ENCODE measurements around the gene LIPC.

LIPC gene

DNA sequence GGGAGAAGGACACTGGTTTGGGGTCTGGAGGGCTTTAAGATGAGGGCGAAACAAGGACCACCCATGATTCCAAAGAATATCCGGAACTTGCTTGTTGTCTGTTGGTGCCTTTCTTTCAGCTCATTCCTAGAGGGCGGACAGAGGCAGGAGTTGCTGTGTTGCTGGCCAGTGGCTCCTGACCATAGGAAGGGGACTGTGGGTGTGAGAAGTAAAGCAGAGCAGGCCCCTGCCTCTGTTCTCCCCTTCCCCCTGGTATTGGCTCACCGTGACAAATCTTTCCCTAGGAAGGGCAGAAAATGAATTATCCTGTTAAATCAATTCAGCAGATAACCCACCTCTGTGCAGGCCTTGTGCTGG lies 89.1 kb downstream of the LIPC start:
- TF ChIP-seq, protein P1, sequence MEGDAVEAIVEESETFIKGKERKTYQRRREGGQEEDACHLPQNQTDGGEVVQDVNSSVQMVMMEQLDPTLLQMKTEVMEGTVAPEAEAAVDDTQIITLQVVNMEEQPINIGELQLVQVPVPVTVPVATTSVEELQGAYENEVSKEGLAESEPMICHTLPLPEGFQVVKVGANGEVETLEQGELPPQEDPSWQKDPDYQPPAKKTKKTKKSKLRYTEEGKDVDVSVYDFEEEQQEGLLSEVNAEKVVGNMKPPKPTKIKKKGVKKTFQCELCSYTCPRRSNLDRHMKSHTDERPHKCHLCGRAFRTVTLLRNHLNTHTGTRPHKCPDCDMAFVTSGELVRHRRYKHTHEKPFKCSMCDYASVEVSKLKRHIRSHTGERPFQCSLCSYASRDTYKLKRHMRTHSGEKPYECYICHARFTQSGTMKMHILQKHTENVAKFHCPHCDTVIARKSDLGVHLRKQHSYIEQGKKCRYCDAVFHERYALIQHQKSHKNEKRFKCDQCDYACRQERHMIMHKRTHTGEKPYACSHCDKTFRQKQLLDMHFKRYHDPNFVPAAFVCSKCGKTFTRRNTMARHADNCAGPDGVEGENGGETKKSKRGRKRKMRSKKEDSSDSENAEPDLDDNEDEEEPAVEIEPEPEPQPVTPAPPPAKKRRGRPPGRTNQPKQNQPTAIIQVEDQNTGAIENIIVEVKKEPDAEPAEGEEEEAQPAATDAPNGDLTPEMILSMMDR (conservative IDR thresholded peaks at IDR 0.05; ENCODE audit: low read depth, low read length): no peak
- Histone ChIP-seq H3K9ac (no peak overlapping the region), H3K79me2 (ENCODE audit: insufficient read depth, low read depth) (no peaks in the 10 kb centered on the region), H3K36me3 (ENCODE audit: insufficient read depth) (no peaks in the 10 kb centered on the region), H4K20me1 (ENCODE audit: insufficient read depth) (no peaks in the 10 kb centered on the region), H3K4me2 (no peak overlapping the region), H3K4me1 (ENCODE audit: low read depth, poor library complexity, severe bottlenecking) (peaks cover 32% of the 10 kb centered on the region), H3K27me3 (ENCODE audit: insufficient read depth, low read depth) (no peaks in the 10 kb centered on the region), H2AFZ (ENCODE audit: low read depth) (no peak overlapping the region), H3K27ac (no peak overlapping the region), H3K4me3 (IDR thresholded peaks at IDR 0.05; ENCODE audit: insufficient read depth, low read depth, low read length) (no peak overlapping the region)

GRCh38 chr15:58521293-58521991 lies 89.7 kb downstream of the LIPC start:
- no peaks in the 10 kb centered on the region for H4K20me1 ChIP-seq (ENCODE audit: insufficient read depth)
- H3K9ac ChIP-seq: no peak overlapping the region
- no peak overlapping the region for H3K27ac ChIP-seq
- TF ChIP-seq, protein P1 (conservative IDR thresholded peaks at IDR 0.05; ENCODE audit: low read depth, low read length): no peak
- H3K4me2 ChIP-seq: no peak overlapping the region
- H3K4me1 ChIP-seq (ENCODE audit: low read depth, poor library complexity, severe bottlenecking): peaks cover 30% of the 10 kb centered on the region
- H2AFZ ChIP-seq (ENCODE audit: low read depth): no peak overlapping the region
- no peak overlapping the region for H3K4me3 ChIP-seq (IDR thresholded peaks at IDR 0.05; ENCODE audit: insufficient read depth, low read depth, low read length)
- no peaks in the 10 kb centered on the region for H3K79me2 ChIP-seq (ENCODE audit: insufficient read depth, low read depth)
- H3K27me3 ChIP-seq (ENCODE audit: insufficient read depth, low read depth): no peaks in the 10 kb centered on the region
- no peaks in the 10 kb centered on the region for H3K36me3 ChIP-seq (ENCODE audit: insufficient read depth)

DNA sequence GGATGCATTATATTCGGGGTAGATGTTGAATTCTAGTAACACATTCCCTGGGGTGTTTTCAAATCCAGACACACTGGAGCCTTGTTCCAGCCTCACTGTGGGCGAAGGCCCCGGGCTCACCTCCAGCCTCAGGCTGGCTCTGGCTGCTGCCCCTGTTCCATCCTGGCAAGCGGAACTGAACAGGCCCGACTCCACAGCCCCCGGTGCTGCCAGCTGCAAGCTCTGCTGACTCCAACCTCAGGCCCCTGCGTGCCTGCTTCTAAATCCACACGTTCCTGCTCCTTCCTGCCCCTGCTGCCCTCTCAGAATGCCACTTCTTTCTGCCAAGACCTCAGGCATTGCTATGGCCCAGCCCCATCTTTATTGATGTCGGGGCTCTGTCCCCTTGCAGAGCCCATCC lies 90.6 kb downstream of the LIPC start:
- no peak overlapping the region for H3K27ac ChIP-seq
- H3K27me3 ChIP-seq (ENCODE audit: insufficient read depth, low read depth): no peaks in the 10 kb centered on the region
- H3K9ac ChIP-seq: no peak overlapping the region
- H3K79me2 ChIP-seq (ENCODE audit: insufficient read depth, low read depth): no peaks in the 10 kb centered on the region
- TF ChIP-seq, protein P1 (conservative IDR thresholded peaks at IDR 0.05; ENCODE audit: low read depth, low read length): no peak
- peaks cover 20% of the 10 kb centered on the region for H3K4me1 ChIP-seq (ENCODE audit: low read depth, poor library complexity, severe bottlenecking)
- no peak overlapping the region for H2AFZ ChIP-seq (ENCODE audit: low read depth)
- no peak overlapping the region for H3K4me2 ChIP-seq
- no peak overlapping the region for H3K4me3 ChIP-seq (IDR thresholded peaks at IDR 0.05; ENCODE audit: insufficient read depth, low read depth, low read length)
- no peaks in the 10 kb centered on the region for H3K36me3 ChIP-seq (ENCODE audit: insufficient read depth)
- no peaks in the 10 kb centered on the region for H4K20me1 ChIP-seq (ENCODE audit: insufficient read depth)

GRCh38 chr15:58522865-58523264 lies 91.1 kb downstream of the LIPC start:
- Histone ChIP-seq H3K9ac (no peak overlapping the region), H2AFZ (ENCODE audit: low read depth) (no peak overlapping the region), H3K4me3 (IDR thresholded peaks at IDR 0.05; ENCODE audit: insufficient read depth, low read depth, low read length) (no peak overlapping the region), H3K4me1 (ENCODE audit: low read depth, poor library complexity, severe bottlenecking) (peaks cover 16% of the 10 kb centered on the region), H4K20me1 (ENCODE audit: insufficient read depth) (no peaks in the 10 kb centered on the region), H3K27me3 (ENCODE audit: insufficient read depth, low read depth) (no peaks in the 10 kb centered on the region), H3K4me2 (no peak overlapping the region), H3K79me2 (ENCODE audit: insufficient read depth, low read depth) (no peaks in the 10 kb centered on the region), H3K27ac (no peak overlapping the region), H3K36me3 (ENCODE audit: insufficient read depth) (no peaks in the 10 kb centered on the region)
- TF ChIP-seq, protein P1 (conservative IDR thresholded peaks at IDR 0.05; ENCODE audit: low read depth, low read length): no peak
